Measurements from ENCODE around the gene ZNF677. TPM values are rescaled to one million over a fixed set of nuclear protein-coding genes. Genes with fewer than 3 reads are reported as not detected.
"Not testable (repeated sequence)": the region's sequence is repeated elsewhere in the genome, so short reads cannot be mapped to it uniquely, and the experiment has no call there.

Gene ZNF677
- total and polyA plus RNA-seq, 5 donors from 2014 or later, result 0.38 to 24.9 (median 6.1) TPM

DNA sequence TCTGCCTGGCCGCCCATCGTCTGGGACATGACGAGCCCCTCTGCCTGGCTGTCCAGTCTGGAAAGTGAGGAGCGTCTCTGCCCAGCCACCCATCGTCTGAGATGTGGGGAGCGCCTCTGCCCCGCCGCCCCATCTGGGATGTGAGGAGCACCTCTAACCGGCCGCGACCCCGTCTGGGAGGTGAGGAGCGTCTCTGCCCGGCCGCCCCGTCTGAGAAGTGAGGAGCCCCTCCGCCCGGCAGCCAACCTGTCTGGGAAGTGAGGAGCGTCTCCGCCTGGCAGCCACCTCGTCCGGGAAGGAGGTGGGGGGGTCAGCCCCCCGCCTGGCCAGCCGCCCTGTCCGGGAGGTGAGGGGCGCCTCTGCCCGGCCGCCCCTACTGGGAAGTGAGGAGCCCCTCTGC lies 32.0 kb downstream of the ZNF677 start:
- peaks cover 48 to 81% of the 10 kb centered on the region in 2 experiments for H3K9me3 ChIP-seq (ENCODE audit: control insufficient read depth in 2 of 2, low read length in 2 of 2)
- not testable (repeated sequence) for H3K4me3 Mint-ChIP-seq; H3K27me3 ChIP-seq (ENCODE audit: control insufficient read depth, insufficient read depth, low read length); ATAC-seq (ENCODE audit: low read depth in 2 of 2); H3K4me1 ChIP-seq (ENCODE audit: control insufficient read depth, insufficient read depth, low read length, poor library complexity, severe bottlenecking); H3K4me3 ChIP-seq (ENCODE audit: low read depth, low read length); H3K27ac Mint-ChIP-seq; H3K4me1 Mint-ChIP-seq; DNase-seq; H3K36me3 ChIP-seq (ENCODE audit: control insufficient read depth, insufficient read depth, low read length); H3K27ac ChIP-seq (ENCODE audit: insufficient read depth, low read length, poor library complexity, severe bottlenecking); H3K27me3 Mint-ChIP-seq; H3K36me3 Mint-ChIP-seq
- H3K9me3 Mint-ChIP-seq, result peaks cover 0 to 59% (median 19%) of the 10 kb centered on the region in 7 donors

DNA sequence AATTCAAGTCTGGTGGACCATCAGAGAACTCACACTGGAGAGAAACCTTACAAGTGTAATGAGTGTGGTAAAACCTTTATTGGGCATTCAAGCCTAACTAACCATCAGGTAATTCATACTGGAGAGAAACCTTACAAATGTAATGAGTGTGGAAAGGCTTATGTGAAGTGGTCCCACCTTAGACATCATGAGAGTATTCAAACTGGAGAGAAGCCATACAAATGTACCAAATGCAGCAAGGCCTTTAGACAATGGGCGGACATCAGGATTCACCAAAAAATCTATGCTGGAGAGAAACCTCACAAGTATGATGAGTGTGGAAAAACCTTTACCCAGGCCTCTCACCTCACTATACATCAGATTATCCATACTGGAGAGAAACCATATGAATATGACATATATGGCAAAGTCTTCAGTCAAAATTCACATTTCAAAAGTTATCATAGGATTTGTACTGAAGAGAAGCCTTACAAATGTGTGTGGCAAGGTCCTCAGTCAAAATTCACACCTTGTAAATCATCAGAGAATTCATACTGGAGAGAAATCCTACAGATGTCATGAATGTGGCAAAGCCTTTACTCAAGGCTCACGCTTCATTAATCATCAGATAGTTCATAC lies 41.9 kb downstream of the ZNF677 start:
- Histone ChIP-seq H3K27ac (ENCODE audit: insufficient read depth, low read length, poor library complexity, severe bottlenecking) (no peak overlapping the region), H3K36me3 (ENCODE audit: control insufficient read depth, insufficient read depth, low read length) (peaks cover 24% of the 10 kb centered on the region), H3K4me3 (ENCODE audit: low read depth, low read length) (peak overlapping the region; percentile 1), H3K4me1 (ENCODE audit: control insufficient read depth, insufficient read depth, low read length, poor library complexity, severe bottlenecking) (no peaks in the 10 kb centered on the region), H3K27me3 (ENCODE audit: control insufficient read depth, insufficient read depth, low read length) (no peaks in the 10 kb centered on the region), H3K9me3 (ENCODE audit: control insufficient read depth in 2 of 2, low read length in 2 of 2) (peaks cover 67 to 97% of the 10 kb centered on the region in 2 experiments)
- ATAC-seq (ENCODE audit: low read depth in 2 of 2), result no peak
- Mint-ChIP-seq H3K4me3 (no peak overlapping the region), H3K27me3 (no peaks in the 10 kb centered on the region), H3K36me3 (peaks cover 28% of the 10 kb centered on the region), H3K27ac (no peak overlapping the region), H3K4me1 (no peaks in the 10 kb centered on the region), H3K9me3 (peaks cover 0 to 90% (median 41%) of the 10 kb centered on the region in 7 donors)
- no peak for DNase-seq

DNA sequence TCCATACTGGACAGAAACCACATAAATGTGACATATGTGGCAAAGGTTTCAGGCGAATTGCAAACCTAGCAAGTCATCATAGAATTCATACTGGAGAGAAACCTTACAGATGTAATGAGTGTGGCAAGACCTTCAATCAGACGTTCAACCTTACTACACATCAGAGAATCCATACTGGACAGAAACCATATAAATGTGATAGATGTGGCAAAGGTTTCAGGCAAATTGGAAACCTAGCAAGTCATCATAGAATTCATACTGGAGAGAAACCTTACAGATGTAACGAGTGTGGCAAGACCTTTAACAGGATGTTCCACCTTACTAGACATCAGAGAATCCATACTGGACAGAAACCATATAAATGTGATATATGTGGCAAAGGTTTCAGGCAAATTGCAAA lies 43.1 kb downstream of the ZNF677 start:
- H3K4me3 Mint-ChIP-seq; H3K27ac ChIP-seq (ENCODE audit: insufficient read depth, low read length, poor library complexity, severe bottlenecking); ATAC-seq (ENCODE audit: low read depth in 2 of 2); H3K4me1 Mint-ChIP-seq; H3K27me3 Mint-ChIP-seq; H3K4me1 ChIP-seq (ENCODE audit: control insufficient read depth, insufficient read depth, low read length, poor library complexity, severe bottlenecking); H3K27ac Mint-ChIP-seq; DNase-seq; H3K4me3 ChIP-seq (ENCODE audit: low read depth, low read length); H3K27me3 ChIP-seq (ENCODE audit: control insufficient read depth, insufficient read depth, low read length): not testable (repeated sequence)
- Mint-ChIP-seq H3K36me3 (peaks cover 41% of the 10 kb centered on the region), H3K9me3 (peaks cover 0 to 94% (median 49%) of the 10 kb centered on the region in 7 donors)
- Histone ChIP-seq H3K9me3 (ENCODE audit: control insufficient read depth in 2 of 2, low read length in 2 of 2) (peaks cover 62 to 92% of the 10 kb centered on the region in 2 experiments), H3K36me3 (ENCODE audit: control insufficient read depth, insufficient read depth, low read length) (peaks cover 27% of the 10 kb centered on the region)

DNA sequence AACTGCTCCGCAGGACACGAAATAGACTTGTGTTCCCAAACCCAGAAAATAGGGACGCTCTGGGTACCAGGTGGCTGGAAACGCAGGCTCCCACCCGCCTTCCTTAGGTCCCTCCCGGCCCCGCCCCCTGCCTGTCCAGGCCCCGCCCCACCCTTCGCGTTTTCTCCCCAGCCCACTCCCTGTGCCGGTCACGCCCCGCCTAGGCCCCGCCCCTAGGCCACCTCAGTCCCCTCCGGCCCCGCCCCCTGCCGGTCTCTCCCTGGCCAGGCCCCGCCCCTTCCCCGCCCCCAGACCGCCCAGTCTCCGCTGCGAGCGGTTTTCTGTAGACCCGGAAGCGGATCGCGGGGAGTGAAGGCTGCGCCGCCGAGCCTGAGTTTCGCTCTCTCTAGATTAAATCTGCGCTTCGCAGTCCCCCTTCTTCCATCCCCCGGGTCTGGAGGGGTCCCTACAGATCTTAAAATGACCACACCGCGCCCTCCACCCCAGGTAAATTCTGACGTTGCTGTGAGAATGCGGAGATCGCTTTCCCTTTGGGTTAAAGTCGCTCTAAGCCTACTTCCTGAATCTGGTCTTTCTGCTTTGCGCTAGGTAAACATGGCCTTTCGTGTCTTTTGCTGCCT lies 57.8 kb downstream of the ZNF677 start:
- peaks cover 29% of the 10 kb centered on the region for H3K4me1 ChIP-seq (ENCODE audit: control insufficient read depth, insufficient read depth, low read length, poor library complexity, severe bottlenecking)
- H3K9me3 ChIP-seq (ENCODE audit: control insufficient read depth in 2 of 2, low read length in 2 of 2), result peaks cover 26 to 37% of the 10 kb centered on the region in 2 experiments
- peak; percentile 87 to 94 (median 93) for DNase-seq
- Mint-ChIP-seq H3K4me3 (peak overlapping the region; percentile 90 to 99 (median 96)), H3K27ac (peak overlapping the region; percentile 97 to 100 (median 100)), H3K27me3 (peaks cover 5% of the 10 kb centered on the region), H3K9me3 (peaks cover 5 to 44% (median 16%) of the 10 kb centered on the region in 7 donors), H3K36me3 (peaks cover 31% of the 10 kb centered on the region), H3K4me1 (peaks cover 8 to 60% (median 34%) of the 10 kb centered on the region in 4 donors)
- H3K4me3 ChIP-seq (ENCODE audit: low read depth, low read length), result peak overlapping the region; percentile 96
- peak; percentile 82 to 86 for ATAC-seq (ENCODE audit: low read depth in 2 of 2)
- H3K27me3 ChIP-seq (ENCODE audit: control insufficient read depth, insufficient read depth, low read length), result no peaks in the 10 kb centered on the region
- H3K36me3 ChIP-seq (ENCODE audit: control insufficient read depth, insufficient read depth, low read length), result peaks cover 21% of the 10 kb centered on the region
- peak overlapping the region; percentile 93 for H3K27ac ChIP-seq (ENCODE audit: insufficient read depth, low read length, poor library complexity, severe bottlenecking)

DNA sequence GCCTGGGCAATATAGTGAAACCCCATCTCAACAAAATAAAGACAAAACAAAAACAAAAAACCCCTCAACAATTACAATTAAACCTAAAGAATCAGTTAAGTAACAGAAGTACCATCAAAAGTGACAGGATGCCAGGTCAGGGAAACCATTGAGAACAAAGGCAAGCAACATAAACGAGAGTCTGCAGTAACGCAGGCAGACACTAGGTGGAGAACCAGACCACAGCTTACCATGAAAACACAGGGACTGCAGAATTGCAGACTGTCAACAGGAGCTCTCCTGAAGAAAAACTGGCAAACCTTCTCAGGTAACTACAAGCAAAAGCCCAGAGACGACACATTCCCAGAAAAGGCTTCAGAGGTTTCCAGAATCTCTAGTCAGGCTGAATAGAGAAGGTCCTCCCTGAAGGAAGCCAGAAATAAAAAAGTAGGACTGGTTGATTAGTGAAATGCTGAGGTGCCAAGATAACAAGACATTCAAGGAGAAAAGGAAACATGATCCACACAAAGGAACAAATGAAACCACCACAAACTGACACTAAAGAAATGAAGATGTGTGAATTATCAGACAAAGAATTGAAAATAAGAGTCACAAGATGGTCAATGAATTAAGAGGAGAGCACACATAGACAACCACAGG lies 59.3 kb downstream of the ZNF677 start:
- Histone ChIP-seq H3K27ac (ENCODE audit: insufficient read depth, low read length, poor library complexity, severe bottlenecking) (no peak overlapping the region), H3K4me3 (ENCODE audit: low read depth, low read length) (no peak overlapping the region), H3K4me1 (ENCODE audit: control insufficient read depth, insufficient read depth, low read length, poor library complexity, severe bottlenecking) (peaks cover 29% of the 10 kb centered on the region), H3K9me3 (ENCODE audit: control insufficient read depth in 2 of 2, low read length in 2 of 2) (peaks cover 16 to 23% of the 10 kb centered on the region in 2 experiments), H3K36me3 (ENCODE audit: control insufficient read depth, insufficient read depth, low read length) (peaks cover 9% of the 10 kb centered on the region), H3K27me3 (ENCODE audit: control insufficient read depth, insufficient read depth, low read length) (no peaks in the 10 kb centered on the region)
- ATAC-seq (ENCODE audit: low read depth in 2 of 2) (peak; percentile 56 to 60), DNase-seq (peak; percentile 59 to 83 (median 82))
- H3K4me3 Mint-ChIP-seq, result peak overlapping the region; percentile 44 to 92 (median 84)
- H3K9me3 Mint-ChIP-seq, result peaks cover 3 to 42% (median 9%) of the 10 kb centered on the region in 7 donors
- peaks cover 5% of the 10 kb centered on the region for H3K27me3 Mint-ChIP-seq
- peaks cover 31% of the 10 kb centered on the region for H3K36me3 Mint-ChIP-seq
- H3K27ac Mint-ChIP-seq, result peak overlapping the region; percentile 13 to 54 (median 30)
- H3K4me1 Mint-ChIP-seq, result peaks cover 8 to 61% (median 36%) of the 10 kb centered on the region in 4 donors

DNA sequence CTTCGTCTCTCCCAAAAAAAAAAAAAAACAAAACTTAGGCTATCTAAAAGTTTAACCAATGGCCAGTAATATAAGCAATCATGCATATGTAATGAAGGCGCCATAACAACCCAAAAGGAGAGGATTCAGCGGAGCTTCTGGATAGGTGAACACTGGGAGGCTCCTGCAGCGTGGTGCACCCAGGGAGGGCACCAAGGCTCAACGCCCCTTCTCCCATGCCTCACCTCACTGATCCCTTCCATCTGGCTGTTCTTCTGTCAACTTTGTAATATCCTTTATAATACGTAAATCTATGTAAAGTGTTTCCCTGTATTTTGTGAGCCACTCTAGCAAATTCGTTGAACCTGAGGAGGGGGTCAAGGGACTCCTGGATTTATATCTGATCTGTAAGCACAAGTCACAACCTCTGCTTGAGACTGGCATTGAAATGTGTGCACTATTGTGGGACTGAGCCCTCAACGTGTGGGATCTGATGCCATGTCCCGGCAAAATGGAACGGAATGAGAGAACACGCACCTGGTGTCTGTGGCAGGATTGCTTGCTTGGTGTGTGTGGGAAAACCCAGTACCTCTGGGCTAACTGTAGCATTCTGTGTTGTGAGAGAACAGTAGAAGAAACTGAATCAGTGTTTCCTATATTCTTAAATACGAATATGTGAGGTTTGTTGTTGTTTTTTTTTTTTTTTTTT lies 61.0 kb downstream of the ZNF677 start:
- H3K9me3 ChIP-seq (ENCODE audit: control insufficient read depth in 2 of 2, low read length in 2 of 2), result peaks cover 3 to 6% of the 10 kb centered on the region in 2 experiments
- H3K36me3 ChIP-seq (ENCODE audit: control insufficient read depth, insufficient read depth, low read length), result peaks cover 2% of the 10 kb centered on the region
- peaks cover 29% of the 10 kb centered on the region for H3K4me1 ChIP-seq (ENCODE audit: control insufficient read depth, insufficient read depth, low read length, poor library complexity, severe bottlenecking)
- no peak for DNase-seq
- ATAC-seq (ENCODE audit: low read depth in 2 of 2), result no peak
- H3K27me3 Mint-ChIP-seq, result peaks cover 5% of the 10 kb centered on the region
- peak overlapping the region; percentile 94 to 98 (median 96) for H3K4me3 Mint-ChIP-seq
- no peak overlapping the region for H3K27ac ChIP-seq (ENCODE audit: insufficient read depth, low read length, poor library complexity, severe bottlenecking)
- peak overlapping the region; percentile 71 for H3K4me3 ChIP-seq (ENCODE audit: low read depth, low read length)
- H3K4me1 Mint-ChIP-seq, result peaks cover 8 to 59% (median 32%) of the 10 kb centered on the region in 4 donors
- H3K27me3 ChIP-seq (ENCODE audit: control insufficient read depth, insufficient read depth, low read length), result no peaks in the 10 kb centered on the region
- H3K27ac Mint-ChIP-seq, result peak overlapping the region; percentile 69 to 97 (median 87)
- peaks cover 30% of the 10 kb centered on the region for H3K36me3 Mint-ChIP-seq
- peaks cover 0 to 26% (median 6%) of the 10 kb centered on the region in 7 donors for H3K9me3 Mint-ChIP-seq

DNA sequence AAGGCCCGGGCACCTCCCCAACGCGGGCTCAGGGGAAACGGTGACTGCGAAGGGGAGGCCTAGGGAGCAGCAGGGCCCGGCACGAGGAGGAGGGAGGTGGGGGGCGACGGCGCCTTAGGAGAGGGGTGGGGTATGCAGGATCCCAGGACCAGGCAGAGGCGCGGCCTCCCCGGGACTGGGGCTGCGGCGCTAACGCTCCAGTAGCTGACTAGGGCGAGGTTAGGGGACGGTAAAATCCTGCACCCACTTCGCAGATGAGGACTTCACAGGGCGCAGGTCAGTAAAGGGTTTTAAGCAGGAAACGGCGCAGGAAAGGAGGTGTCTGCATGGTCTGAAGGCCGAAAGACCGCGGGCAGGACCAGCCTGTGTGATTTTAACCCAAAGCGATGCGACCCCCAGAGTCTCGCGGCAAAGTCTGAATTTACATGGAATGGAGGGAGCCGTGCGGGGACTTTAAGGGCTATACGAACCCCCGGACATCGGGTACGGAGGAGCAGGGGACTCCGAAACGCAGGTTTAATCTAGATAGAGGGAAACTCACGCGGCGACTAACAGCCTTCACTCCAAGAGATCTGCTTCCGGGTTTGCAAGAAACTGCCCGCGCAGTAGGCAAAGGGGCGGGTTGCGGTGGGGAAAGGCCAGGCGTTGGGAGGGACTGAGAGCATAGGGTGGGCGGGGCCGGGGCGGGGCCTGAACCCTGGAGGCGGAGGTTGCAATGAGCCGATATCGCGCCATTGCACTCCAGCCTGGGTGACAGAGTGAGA lies 61.7 kb downstream of the ZNF677 start, which contains the start of gene ZNF665:
Gene ZNF665 (minus strand): TSS at position 588 of the 764 bp plus-strand sequence. CDS start 10,460 bp downstream, outside the sequence.
- peaks cover 2% of the 10 kb centered on the region for H3K36me3 ChIP-seq (ENCODE audit: control insufficient read depth, insufficient read depth, low read length)
- peaks cover 0 to 2% of the 10 kb centered on the region in 2 experiments for H3K9me3 ChIP-seq (ENCODE audit: control insufficient read depth in 2 of 2, low read length in 2 of 2)
- H3K36me3 Mint-ChIP-seq, result peaks cover 31% of the 10 kb centered on the region
- H3K4me3 Mint-ChIP-seq, result peak within 1 kb of the TSS; percentile 94 to 98 (median 96)
- H3K9me3 Mint-ChIP-seq, result peaks cover 0 to 22% (median 6%) of the 10 kb centered on the region in 7 donors
- H3K27ac ChIP-seq (ENCODE audit: insufficient read depth, low read length, poor library complexity, severe bottlenecking), result peak within 1 kb of the TSS; percentile 74
- no peaks in the 10 kb centered on the region for H3K27me3 ChIP-seq (ENCODE audit: control insufficient read depth, insufficient read depth, low read length)
- peak within 1 kb of the TSS; percentile 81 for H3K4me3 ChIP-seq (ENCODE audit: low read depth, low read length)
- peaks cover 25% of the 10 kb centered on the region for H3K4me1 ChIP-seq (ENCODE audit: control insufficient read depth, insufficient read depth, low read length, poor library complexity, severe bottlenecking)
- DNase-seq, result peak; percentile 74 to 88 (median 77)
- H3K27ac Mint-ChIP-seq, result peak within 1 kb of the TSS; percentile 87 to 98 (median 97)
- peak; percentile 52 to 54 for ATAC-seq (ENCODE audit: low read depth in 2 of 2)
- H3K4me1 Mint-ChIP-seq, result peaks cover 8 to 53% (median 32%) of the 10 kb centered on the region in 4 donors
- H3K27me3 Mint-ChIP-seq, result peaks cover 5% of the 10 kb centered on the region
